Left lobe of liver (tissue), 2 donors: ENCODE measurements around the gene PCK1. TPM values are rescaled to one million over a fixed set of nuclear protein-coding genes. Genes with fewer than 3 reads are reported as not detected.

Source experiments
- ATAC-seq: fragments of 200-7000 bp; cut with Tn5 transposase; one replicate; pipeline ENCODE4 v1.9.1; 2020; ENCODE audit warnings: mild to moderate bottlenecking, moderate library complexity
- DNase-seq: peaks from one replicate; pipeline ENCODE4 v3.0.0-alpha.2; 2020; ENCODE audit warnings: low spot score
- total RNA-seq: library from RNA; stranded (reverse); gene quantifications from one replicate; pipeline ENCODE4 v1.2.1, GENCODE V29; 2021
- donor health status: DM: no; HTN: no; CAD: no; lungs with moderate emphysema.
- donor health status: DM: no; HTN: yes; CAD: no.

Gene PCK1
- total RNA-seq, 1 donor from 2014 or later = 1,004 TPM

DNA sequence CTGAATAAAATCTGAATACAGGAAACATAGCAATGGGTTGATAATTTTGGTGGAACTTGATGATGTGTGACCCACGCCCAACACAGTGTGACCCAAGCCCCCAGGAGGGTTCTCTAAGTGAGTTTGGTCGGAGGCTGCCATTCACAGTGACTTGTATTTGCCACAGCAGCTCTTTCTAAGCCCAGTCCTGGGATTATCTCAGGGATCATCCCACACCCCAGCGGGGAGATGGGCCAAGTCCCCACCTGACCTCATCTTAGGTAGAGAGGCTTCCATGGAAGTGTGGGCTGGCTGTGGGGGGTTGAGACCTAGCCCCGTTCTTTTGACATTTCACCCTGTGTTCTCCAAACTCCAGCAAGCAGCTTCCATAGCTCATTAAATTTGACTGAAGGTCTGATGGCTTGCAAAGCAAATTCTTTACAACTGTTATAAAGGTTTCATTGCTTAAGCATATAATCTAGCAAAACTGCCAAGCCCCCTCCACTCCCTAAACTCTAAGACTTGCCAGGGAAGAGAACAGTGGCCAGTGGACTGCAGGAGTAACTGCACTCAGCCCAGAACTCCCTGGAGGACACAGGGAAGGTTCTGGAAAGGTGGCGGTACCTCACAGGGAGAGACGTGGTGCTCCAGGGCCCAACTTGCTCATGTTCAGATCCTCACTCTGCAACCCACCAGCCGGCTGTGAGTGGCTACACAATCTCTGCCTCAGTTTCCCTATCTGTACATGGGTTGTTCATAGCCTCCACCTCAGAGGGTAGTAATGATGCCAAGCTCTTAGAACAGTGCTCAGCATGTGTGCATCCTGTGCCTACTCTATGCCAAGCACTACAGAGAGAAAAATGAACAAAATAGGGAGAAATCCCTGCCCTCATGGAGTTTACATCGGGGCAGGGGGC is 1.0 kb upstream of the PCK1 start:
- no peak for DNase-seq
- no peak for ATAC-seq

GRCh38 chr20:57561356-57562279 is 708 bp downstream of the PCK1 start:
- ATAC-seq (peak; percentile 6), DNase-seq (peak; percentile 71)

- DNase-seq = peak; percentile 79
- ATAC-seq = peak; percentile 17
These were observed 1.9 kb downstream of the PCK1 start for GRCh38 chr20:57562541-57563465.

DNA sequence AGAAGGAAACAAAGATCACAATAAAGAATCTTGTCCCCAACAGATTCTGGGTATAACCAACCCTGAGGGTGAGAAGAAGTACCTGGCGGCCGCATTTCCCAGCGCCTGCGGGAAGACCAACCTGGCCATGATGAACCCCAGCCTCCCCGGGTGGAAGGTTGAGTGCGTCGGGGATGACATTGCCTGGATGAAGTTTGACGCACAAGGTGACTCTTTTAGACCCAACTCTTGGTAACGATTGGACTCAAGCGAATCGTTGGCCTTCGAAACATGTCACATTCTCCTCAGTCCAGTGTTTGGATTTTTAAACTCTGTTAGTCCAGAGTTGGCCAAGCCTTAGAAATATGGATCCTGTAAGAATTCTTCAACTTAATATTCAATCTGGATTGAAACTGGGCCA is 2.6 kb downstream of the PCK1 start:
- ATAC-seq = peak; percentile 1
- DNase-seq = peak; percentile 70

- ATAC-seq = peak; percentile 0
- DNase-seq = peak; percentile 66
These were observed 3.4 kb downstream of the PCK1 start for GRCh38 chr20:57564180-57564802.

GRCh38 chr20:57564951-57565642 is 4.2 kb downstream of the PCK1 start:
- ATAC-seq (no peak), DNase-seq (peak; percentile 63)

GRCh38 chr20:57566399-57566798 is 5.5 kb downstream of the PCK1 start:
- no peak for DNase-seq
- no peak for ATAC-seq

DNA sequence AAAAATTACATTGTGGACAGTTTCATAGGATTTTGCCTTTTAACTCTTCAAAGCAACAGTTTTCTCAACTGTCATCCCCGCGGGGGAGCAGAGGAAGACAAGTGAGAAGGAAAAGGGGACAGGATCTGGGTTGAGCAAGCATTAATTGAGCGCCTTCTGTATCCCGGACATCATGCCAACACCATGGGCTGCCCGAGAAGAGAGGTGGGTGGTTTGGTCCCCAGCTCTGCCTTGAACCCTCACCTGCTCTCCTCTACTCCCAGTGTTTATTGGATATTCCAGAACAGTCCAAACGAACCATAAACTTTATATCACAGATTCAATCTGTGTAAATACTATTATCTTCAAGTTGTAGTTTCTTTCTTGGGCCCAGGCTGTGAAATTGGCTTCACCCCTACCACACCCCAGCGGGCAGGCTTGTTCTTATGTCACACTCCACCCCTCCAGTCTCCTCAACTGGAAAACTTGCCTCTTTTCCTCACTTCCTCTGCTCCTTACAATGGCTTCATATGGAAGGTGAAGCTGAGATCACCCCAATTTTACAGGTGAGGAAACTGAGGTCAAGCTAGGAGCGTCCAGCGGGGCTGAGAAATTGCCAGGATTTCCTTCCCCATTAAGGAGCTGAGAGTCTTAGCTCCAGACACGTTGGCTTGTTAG is 6.0 kb downstream of the PCK1 start:
- ATAC-seq (peak; percentile 1), DNase-seq (peak; percentile 71)

- peak; percentile 12 for ATAC-seq
- DNase-seq = peak; percentile 84
These were observed 6.7 kb downstream of the PCK1 start for GRCh38 chr20:57567471-57568079.

- DNase-seq = peak; percentile 96
- ATAC-seq = peak; percentile 32
These were observed 7.4 kb downstream of the PCK1 start for GRCh38 chr20:57568088-57568896.

- no peak for ATAC-seq
- DNase-seq = no peak
These were observed 8.1 kb downstream of the PCK1 start for GRCh38 chr20:57568960-57569359.

DNA sequence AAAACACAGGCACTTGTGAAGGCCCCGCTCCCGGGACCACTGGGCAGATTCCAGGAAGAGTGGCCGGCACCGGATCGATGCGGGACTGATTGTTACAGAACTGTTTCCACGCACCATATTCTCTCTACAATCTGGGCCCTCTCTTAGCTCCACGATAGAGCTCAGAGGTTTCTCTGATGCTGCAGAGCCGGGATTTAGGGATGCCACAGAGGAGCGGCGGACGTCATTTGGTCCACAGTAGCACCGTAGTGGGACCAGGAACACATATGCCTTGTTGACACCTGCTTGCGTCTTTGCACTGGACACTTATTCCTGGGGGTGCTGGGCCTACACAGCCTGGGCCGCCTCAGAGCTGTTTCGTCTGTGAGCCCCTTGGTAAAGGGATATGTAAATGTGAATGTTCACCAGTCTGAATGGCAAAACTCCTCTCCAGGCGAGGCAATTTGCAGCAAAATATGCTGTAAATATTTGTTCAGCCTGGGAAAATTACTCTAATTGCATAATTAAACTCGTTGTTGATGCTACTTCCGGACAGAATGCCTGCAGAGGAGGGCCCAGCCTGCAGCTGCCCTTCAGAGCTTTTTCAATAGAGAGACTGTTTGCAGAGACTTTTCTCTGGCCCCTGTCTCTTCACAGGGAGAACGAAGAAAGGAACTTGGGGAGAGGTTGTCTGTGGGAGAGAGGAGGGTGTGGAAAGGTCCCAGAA is 9.4 kb downstream of the PCK1 start:
- DNase-seq = no peak
- no peak for ATAC-seq

- ATAC-seq (no peak), DNase-seq (no peak)
These were observed 10.0 kb downstream of the PCK1 start for GRCh38 chr20:57570920-57571319.

- DNase-seq (no peak), ATAC-seq (no peak)
These were observed 11.0 kb downstream of the PCK1 start for GRCh38 chr20:57571782-57572416.

- ATAC-seq (no peak), DNase-seq (no peak)
These were observed 12.3 kb downstream of the PCK1 start for GRCh38 chr20:57573242-57573641.

- DNase-seq (no peak), ATAC-seq (no peak)
These were observed 13.0 kb downstream of the PCK1 start for GRCh38 chr20:57573894-57574293.

DNA sequence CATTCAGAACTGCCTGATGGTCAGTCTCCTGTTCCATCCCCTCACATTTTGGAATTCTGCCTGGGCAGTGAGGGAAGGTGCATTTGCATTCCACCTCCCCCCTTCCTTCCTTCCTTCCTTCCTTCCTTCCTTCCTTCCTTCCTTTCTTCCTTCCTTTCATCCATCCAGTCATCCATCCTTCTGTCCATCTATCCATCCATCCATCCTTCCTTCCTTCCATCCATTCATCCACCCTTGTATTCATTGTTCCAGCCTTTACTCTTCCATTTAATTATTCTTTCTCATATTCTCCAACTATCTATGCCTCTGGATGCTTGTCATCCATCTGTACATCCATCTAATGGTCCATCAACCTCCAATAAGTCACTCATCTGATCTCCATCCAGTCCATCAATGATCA is 14.0 kb downstream of the PCK1 start:
- DNase-seq (no peak), ATAC-seq (no peak)
